COLO668 (cell line): ENCODE measurements around the gene CNDP2.

Experiments used
- DNase-seq: peaks from one replicate; lab custom pipeline; 2025; ENCODE audit not compliant: unreplicated experiment; lab: John Stamatoyannopoulos, UW

The CNDP2 gene

GRCh38 chr18:74495581-74496507 is at the start of gene CNDP2:
Gene CNDP2 (plus strand): TSS chr18:74496363. CDS start chr18:74499974, 3,611 bp downstream.
- peak; percentile 100 for DNase-seq

- DNase-seq, result no peak
These were observed 49.3 kb upstream of the CNDP2 start for GRCh38 chr18:74446631-74447403.

- no peak for DNase-seq
These were observed 48.6 kb upstream of the CNDP2 start for GRCh38 chr18:74447404-74448152.

DNA sequence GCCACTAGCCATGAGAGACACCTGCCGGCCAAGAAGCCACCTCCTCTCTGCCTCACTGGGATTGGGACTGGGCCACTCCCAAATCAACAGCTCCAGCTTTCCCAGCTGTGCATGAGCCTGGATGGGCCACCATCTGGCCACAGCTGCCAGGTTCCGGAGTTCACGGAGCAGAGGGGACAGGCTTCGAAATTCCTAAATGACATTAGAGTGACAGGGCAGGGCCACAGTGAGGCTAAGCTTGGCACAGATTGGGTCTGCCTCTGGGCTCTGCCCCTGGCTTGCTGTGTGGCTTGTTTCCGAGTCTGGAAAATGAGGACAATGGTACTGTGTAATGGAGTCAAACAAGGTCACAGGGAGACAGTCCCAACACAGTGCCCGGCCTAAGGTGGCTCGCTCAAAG is 45.5 kb upstream of the CNDP2 start:
- DNase-seq, result no peak

DNA sequence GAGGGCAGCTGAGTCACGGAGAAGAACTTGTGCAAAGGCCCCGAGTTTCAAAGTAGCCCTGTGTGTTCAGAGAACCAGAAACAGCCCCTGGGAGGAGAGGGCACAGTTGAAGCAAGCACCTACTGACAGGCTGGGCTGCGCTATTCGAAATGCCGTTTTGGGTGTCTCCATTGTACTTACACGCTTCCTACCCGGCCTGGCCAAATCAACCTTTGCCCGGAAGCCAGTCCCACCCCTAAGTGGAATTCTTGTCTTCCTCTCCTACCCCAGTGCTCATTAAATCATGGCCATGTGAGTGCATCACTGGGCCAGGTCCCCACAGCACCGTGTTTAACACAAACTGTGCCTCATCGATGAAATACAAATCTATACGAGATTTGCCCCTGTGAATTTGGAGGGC is 45.0 kb upstream of the CNDP2 start:
- DNase-seq, result no peak

GRCh38 chr18:74453016-74453566 is 43.1 kb upstream of the CNDP2 start:
- DNase-seq, result no peak

DNA sequence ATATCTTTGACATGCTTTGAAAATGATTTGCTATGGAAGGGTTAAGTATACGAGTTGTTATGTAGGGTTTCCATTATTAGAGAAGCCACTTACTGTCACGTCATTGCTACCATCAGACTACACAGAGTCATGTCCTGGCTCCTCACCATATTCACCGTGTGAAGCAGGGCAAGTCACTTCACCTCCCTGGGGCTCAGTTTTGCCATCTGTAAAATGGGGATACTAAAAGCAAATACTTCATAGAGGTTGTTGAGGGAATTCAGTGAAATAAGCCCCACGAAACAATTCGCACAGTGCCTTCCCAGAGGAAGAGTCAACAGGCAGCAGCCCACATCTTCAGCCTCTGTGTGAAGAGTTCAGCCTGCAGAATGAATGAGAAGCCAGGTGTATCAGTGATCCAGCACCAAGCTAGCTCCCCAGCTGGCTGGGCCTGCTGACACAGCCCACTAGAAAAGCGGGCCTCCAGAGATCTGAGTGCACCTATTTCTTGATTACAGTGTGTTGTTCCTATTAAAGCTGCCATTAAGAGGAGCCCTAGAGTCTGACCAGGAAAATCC is 42.4 kb upstream of the CNDP2 start:
- DNase-seq, result no peak

GRCh38 chr18:74454279-74454751 is 41.8 kb upstream of the CNDP2 start:
- DNase-seq, result no peak

GRCh38 chr18:74455386-74455785 is 40.8 kb upstream of the CNDP2 start:
- DNase-seq, result no peak

GRCh38 chr18:74456017-74456348 is 40.2 kb upstream of the CNDP2 start:
- DNase-seq, result no peak

DNA sequence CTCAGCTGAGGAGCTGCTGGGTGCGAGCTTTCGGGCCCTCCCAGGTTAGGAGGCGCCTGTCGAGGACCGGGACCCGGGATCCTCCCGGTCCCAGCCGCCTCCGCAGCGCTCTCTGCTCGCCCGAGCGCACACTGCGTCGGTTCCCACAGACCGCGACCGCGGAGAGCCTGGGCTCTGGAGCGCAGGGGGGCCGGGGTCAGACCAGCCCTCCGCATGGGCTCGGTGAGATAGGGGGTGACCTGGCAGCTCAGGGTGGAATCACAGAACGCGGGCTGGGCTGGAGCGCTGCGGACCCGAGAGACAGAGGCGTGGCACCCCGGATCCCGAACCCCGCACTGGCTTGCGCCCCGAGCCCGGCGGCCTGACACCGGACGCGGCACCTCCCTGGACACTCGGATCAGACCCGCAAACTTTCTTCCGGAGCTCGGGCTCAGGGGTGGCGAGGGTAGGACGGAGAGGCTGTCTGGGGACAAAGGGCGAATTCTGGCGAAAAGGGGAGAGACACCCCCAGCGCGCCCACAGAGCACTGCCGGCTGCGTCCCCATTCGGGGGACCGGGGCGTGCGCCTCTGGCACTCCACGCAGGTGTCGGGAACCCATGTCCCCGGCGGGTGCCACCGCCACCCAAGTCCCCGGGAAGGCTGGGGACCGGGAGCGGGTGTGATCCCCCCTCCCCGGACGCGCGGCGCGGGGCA is 39.7 kb upstream of the CNDP2 start:
- peak; percentile 34 for DNase-seq

GRCh38 chr18:74457043-74457724 is 39.0 kb upstream of the CNDP2 start, which contains the start of gene DIPK1C:
Gene DIPK1C (minus strand): TSS chr18:74457308. CDS start chr18:74457259, 49 bp downstream.
- peak; percentile 60 for DNase-seq

DNA sequence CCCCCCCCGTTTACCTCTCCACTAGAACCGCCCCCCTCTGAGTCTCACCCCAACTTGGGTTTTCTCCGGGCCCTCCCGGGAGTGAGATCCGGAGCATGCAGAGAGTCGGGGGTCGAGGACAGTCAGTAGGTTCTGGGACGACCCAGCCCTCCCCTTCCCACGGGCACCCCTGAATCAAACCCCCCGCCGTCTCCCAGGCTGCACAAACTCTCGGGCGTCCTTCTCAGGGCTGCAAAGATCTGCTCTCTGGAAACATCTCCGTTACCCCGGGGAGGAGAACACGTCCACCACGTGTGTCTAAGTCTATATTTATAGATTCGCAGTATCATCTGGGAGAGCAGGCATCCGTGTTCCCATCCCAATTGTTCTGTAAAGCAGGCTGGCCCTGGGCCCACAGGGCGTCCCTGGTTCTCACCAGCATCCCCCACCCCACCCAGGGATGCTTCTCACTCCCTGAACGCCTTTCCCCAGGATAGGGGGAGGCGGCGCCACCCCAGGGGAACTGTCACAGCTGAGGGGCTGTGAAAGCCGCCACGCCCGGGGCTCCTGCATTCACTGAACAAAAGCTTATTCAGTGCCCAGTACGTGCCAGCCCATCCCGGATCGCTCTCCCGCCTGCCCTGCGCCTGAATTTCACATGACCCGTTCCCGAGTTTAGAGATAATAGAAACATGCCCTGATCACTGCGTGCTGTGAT is 38.3 kb upstream of the CNDP2 start:
- DNase-seq, result no peak

DNA sequence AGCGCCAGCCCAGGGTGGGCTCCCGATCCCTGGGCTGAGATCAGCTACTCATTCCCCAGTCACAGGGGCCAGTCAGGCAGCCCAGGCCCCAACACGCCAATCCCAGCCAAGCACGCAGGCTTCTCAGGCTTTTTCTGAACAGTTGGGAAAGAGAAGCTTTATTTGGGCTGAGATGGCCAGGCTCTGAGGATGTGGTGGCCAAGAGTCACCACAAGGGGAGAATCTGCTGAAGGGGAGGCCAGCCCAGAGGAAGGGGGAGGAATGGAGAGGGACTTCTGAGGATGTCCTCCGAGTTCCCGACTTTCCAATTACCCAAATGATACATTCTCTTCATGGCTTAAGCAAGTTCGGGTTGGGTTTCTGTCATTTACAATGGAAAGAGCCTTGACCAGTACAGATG is 36.3 kb upstream of the CNDP2 start:
- DNase-seq, result no peak

- no peak for DNase-seq
These were observed 35.3 kb upstream of the CNDP2 start for GRCh38 chr18:74460825-74461224.

DNA sequence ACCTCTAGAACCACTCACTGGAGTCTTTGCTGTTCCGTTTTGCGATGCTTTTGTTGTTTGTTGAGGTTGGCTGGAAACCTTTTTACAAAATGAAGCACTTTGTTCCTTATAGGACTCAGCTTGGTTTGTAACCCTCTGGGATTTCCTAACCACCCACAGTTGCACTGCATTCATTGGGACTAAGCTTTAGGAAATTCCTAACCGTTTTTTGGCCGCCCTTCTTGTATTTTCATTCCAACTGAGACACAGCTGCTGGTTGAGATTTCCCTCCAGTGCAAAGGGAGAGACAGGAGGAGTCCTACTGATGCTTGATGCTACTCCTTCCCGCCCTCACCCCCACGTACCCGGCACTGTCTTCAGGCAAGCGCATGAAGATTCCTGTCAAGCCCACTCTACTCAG is 32.9 kb upstream of the CNDP2 start:
- DNase-seq, result no peak

DNA sequence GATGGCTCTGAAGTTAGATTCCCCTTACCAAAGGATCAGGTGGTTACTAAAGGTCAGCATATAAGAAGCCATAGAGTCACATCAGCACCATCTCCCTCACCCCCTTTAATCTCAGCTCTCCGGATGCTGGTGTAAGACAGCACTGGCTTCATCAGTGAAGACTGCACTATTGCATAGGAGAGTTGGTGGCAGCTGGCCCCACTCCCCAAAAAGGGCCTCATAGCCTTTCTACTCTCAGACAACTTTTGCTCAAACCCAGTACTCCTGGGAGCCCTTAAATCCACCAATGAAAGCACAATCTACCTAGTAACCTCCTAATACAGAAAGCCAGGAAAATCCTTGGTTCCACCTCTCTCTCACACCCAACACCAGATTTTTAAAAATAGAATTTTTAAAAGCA is 32.2 kb upstream of the CNDP2 start:
- no peak for DNase-seq

DNA sequence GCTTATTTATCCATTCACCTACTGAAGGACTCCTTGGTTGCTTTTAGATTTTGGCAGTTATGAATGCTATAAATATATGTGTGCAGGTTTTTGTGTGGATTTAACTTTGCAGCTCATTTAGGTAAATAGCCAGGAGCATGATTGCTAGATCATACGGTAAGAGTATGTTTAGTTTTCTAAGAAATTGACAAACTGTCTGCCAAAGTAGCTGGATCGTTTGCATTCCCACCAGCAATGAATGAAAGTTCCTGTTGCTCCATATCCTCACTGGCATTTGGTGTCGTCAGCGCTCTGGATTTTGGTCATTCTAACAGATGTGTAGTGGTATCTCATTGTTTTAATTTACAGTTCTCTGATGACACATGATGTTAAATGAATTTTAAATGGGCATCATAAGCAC is 30.4 kb upstream of the CNDP2 start:
- DNase-seq, result no peak

DNA sequence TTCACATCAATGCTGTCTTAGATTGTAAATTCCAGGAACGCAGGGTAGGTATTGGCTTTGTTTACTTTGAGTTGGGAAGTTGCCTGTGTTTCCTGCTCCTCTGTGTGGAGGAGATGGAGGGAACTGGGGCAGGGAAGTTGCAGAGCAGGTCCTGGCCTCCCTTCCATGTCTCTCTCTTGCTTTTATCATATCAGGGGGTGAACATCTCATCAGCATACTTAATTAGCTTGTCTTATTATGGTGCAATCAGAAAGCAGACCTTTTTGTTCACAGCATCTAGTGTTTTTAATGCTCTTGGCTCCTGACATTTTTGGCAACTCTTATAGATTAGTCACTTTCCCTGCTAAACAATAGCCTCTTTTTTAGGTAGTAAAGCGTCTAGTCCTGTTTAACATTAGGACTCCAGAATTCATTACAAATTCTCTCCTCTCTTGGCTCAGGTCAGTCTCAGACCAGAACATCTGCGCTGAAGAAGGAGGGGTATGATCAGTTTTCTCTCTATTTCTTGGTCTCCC is 27.6 kb upstream of the CNDP2 start:
- no peak for DNase-seq
